OCI-LY3 (cell line): Measurements from ENCODE around the gene SENP3.

Experiments used
- EZH2phosphoT487 ChIP-seq: fragments of 200-600 bp; shearing (Covaris generic); IDR thresholded peaks from 2 replicates; pipeline ENCODE4 v1.6.1; 2018; ENCODE audit warnings: antibody characterized with exemption, mixed run types, low read depth
- TF ChIP-seq, protein P1 (sequence below): fragments of 200-600, 300-600 bp; sonication (generic); IDR thresholded peaks from 2 replicates; pipeline ENCODE4 v1.5.1; 2014; ENCODE audit warnings: antibody characterized with exemption, low read length, low read depth

GRCh38 chr17:7579001-7579833 lies 17.5 kb downstream of the SENP3 start, which contains the start of gene CD68:
- TF ChIP-seq, protein P1, sequence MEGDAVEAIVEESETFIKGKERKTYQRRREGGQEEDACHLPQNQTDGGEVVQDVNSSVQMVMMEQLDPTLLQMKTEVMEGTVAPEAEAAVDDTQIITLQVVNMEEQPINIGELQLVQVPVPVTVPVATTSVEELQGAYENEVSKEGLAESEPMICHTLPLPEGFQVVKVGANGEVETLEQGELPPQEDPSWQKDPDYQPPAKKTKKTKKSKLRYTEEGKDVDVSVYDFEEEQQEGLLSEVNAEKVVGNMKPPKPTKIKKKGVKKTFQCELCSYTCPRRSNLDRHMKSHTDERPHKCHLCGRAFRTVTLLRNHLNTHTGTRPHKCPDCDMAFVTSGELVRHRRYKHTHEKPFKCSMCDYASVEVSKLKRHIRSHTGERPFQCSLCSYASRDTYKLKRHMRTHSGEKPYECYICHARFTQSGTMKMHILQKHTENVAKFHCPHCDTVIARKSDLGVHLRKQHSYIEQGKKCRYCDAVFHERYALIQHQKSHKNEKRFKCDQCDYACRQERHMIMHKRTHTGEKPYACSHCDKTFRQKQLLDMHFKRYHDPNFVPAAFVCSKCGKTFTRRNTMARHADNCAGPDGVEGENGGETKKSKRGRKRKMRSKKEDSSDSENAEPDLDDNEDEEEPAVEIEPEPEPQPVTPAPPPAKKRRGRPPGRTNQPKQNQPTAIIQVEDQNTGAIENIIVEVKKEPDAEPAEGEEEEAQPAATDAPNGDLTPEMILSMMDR: no peak
- TF ChIP-seq EZH2phosphoT487: no peak
